ENCODE data around the gene PVR.
"Not testable (repeated sequence)": the region's sequence is repeated elsewhere in the genome, so short reads cannot be mapped to it uniquely, and the experiment has no call there.

Gene PVR

GRCh38 chr19:44643605-44644401, at the start of gene PVR:
TSS of gene PVR (plus strand) at chr19:44643910. CDS start at chr19:44644097, 187 bp downstream.
- DNase-seq: peak; percentile 66

- DNase-seq: no peak
Measured at GRCh38 chr19:44596428-44597130, 47.1 kb upstream of the PVR start.

GRCh38 chr19:44597131-44597491, 46.6 kb upstream of the PVR start:
- DNase-seq: no peak

GRCh38 chr19:44598355-44598754, 45.4 kb upstream of the PVR start:
- DNase-seq: no peak

- DNase-seq: no peak
Measured at GRCh38 chr19:44598880-44599279, 44.8 kb upstream of the PVR start.

- DNase-seq: no peak
Measured at GRCh38 chr19:44600466-44600865, 43.2 kb upstream of the PVR start.

- DNase-seq: no peak
Measured at GRCh38 chr19:44602081-44602480, 41.6 kb upstream of the PVR start.

GRCh38 chr19:44603201-44603945, 40.3 kb upstream of the PVR start:
- DNase-seq: peak; percentile 16

- no peak for DNase-seq
Measured at GRCh38 chr19:44604241-44604640, 39.5 kb upstream of the PVR start.

- no peak for DNase-seq
Measured at GRCh38 chr19:44605547-44605946, 38.2 kb upstream of the PVR start.

GRCh38 chr19:44607049-44607448, 36.7 kb upstream of the PVR start:
- DNase-seq: peak; percentile 13

- DNase-seq: no peak
Measured at GRCh38 chr19:44607917-44608316, 35.8 kb upstream of the PVR start.

GRCh38 chr19:44608391-44608821, 35.3 kb upstream of the PVR start:
- no peak for DNase-seq

- no peak for DNase-seq
Measured at GRCh38 chr19:44609219-44609618, 34.5 kb upstream of the PVR start.

GRCh38 chr19:44610497-44610896, 33.2 kb upstream of the PVR start:
- not testable (repeated sequence) for DNase-seq

- DNase-seq: no peak
Measured at GRCh38 chr19:44611812-44612295, 31.9 kb upstream of the PVR start.

- no peak for DNase-seq
Measured at GRCh38 chr19:44613295-44614178, 30.2 kb upstream of the PVR start, which contains the start of gene IGSF23. TSS of gene IGSF23 (plus strand) at chr19:44613563. CDS start at chr19:44613646, 83 bp downstream.

- DNase-seq: no peak
Measured at GRCh38 chr19:44614313-44614712, 29.4 kb upstream of the PVR start.

- DNase-seq: no peak
Measured at GRCh38 chr19:44615863-44616247, 27.9 kb upstream of the PVR start.

- peak; percentile 87 for DNase-seq
Measured at GRCh38 chr19:44617110-44617880, 26.4 kb upstream of the PVR start.

GRCh38 chr19:44618640-44619357, 24.9 kb upstream of the PVR start:
- no peak for DNase-seq

All from kidney glomerular epithelial cell (primary cell).